PC-9 (cell line): ENCODE measurements around the gene DST.

Source experiments
- CTCF ChIP-seq: fragments of 200-600 bp; sonication (generic); conservative IDR thresholded peaks from 2 replicates; pipeline ENCODE4 v1.6.1; 2017; ENCODE audit warnings: mixed run types, antibody characterized with exemption, mild to moderate bottlenecking, moderate library complexity
- EZH2 ChIP-seq: fragments of 200-600 bp; sonication (generic); IDR thresholded peaks from 2 replicates; pipeline ENCODE4 v1.8.0; 2017; ENCODE audit warnings: antibody characterized with exemption, low read depth

- no peak for TF ChIP-seq CTCF
- TF ChIP-seq EZH2: no peak
These were observed 3.9 kb downstream of the DST start for GRCh38 chr6:56638760-56639159.
